PFSK-1 (cell line): ENCODE measurements around the gene AMIGO3.

Experiments used
- FOXP2 ChIP-seq: optimal IDR thresholded peaks from 2 replicates; pipeline ENCODE3; 2011; ENCODE audit warnings: borderline replicate concordance, control low read depth, inconsistent platforms; ENCODE audit not compliant: insufficient read depth; ENCODE audit errors: extremely low read length, extremely low read depth
- POLR2AphosphoS5 ChIP-seq: IDR thresholded peaks from 2 replicates; pipeline ENCODE4 v1.6.1; 2012; ENCODE audit warnings: low read depth, mild to moderate bottlenecking, control low read depth, low read length, moderate library complexity
- SIN3A ChIP-seq: IDR thresholded peaks from 2 replicates; pipeline ENCODE4 v1.6.1; 2012; ENCODE audit warnings: mild to moderate bottlenecking, low read length, moderate library complexity, borderline replicate concordance; ENCODE audit not compliant: insufficient read depth
- TAF1 ChIP-seq: IDR thresholded peaks from 2 replicates; pipeline ENCODE4 v1.6.1; 2012; ENCODE audit warnings: low read length, control low read depth, borderline replicate concordance; ENCODE audit not compliant: insufficient read depth
- TF ChIP-seq, protein P1 (sequence below), 2 experiments: IDR thresholded peaks; 2 replicates each; pipeline versions ENCODE4 v1.6.1 to v1.8.0; 2011 to 2012; ENCODE audit warnings: low read depth in 2 of 2, low read length in 2 of 2, control low read depth in 1 of 2, inconsistent platforms in 1 of 2, mild to moderate bottlenecking in 1 of 2, moderate library complexity in 1 of 2; ENCODE audit not compliant: insufficient read depth in 1 of 2

AMIGO3 gene

DNA sequence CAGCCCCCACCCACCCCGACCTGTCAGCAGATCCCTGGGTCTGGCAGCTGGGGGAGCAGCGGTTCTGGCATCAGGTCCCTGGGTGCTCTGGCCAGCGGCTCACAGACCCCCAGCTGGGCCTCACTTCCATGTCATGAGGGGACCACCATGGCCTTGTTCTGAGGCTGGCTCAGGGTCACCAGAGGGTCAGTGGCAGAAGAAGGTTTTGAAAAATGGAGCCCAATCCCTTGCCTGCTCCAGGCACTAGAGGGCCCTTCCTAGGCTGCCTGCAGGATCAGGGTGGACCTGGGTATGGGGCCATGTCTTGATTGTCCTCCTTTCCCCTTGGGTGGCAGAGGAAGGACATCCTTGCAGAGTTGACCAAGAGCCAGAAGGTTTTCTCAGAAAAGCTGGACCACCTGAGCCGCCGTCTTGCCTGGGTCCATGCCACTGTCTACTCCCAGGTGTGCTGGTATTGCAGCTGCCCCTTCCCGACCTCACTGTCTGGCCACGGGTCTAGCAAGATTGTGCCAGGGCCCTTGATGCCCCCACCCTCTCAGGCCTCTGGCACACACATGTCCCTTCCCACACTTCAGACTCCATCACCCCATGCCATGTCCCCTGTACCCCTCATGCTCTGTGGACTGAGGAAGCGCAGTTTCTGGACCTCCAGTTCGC is 12.9 kb downstream of the AMIGO3 start:
- TF ChIP-seq TAF1 (no peak), POLR2AphosphoS5 (no peak), SIN3A (no peak), FOXP2 (no peak)
- TF ChIP-seq, protein P1, sequence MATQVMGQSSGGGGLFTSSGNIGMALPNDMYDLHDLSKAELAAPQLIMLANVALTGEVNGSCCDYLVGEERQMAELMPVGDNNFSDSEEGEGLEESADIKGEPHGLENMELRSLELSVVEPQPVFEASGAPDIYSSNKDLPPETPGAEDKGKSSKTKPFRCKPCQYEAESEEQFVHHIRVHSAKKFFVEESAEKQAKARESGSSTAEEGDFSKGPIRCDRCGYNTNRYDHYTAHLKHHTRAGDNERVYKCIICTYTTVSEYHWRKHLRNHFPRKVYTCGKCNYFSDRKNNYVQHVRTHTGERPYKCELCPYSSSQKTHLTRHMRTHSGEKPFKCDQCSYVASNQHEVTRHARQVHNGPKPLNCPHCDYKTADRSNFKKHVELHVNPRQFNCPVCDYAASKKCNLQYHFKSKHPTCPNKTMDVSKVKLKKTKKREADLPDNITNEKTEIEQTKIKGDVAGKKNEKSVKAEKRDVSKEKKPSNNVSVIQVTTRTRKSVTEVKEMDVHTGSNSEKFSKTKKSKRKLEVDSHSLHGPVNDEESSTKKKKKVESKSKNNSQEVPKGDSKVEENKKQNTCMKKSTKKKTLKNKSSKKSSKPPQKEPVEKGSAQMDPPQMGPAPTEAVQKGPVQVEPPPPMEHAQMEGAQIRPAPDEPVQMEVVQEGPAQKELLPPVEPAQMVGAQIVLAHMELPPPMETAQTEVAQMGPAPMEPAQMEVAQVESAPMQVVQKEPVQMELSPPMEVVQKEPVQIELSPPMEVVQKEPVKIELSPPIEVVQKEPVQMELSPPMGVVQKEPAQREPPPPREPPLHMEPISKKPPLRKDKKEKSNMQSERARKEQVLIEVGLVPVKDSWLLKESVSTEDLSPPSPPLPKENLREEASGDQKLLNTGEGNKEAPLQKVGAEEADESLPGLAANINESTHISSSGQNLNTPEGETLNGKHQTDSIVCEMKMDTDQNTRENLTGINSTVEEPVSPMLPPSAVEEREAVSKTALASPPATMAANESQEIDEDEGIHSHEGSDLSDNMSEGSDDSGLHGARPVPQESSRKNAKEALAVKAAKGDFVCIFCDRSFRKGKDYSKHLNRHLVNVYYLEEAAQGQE (IDR thresholded peaks at IDR 0.05; ENCODE audit: insufficient read depth in 1 of 2, low read depth in 2 of 2, low read length in 2 of 2) = no peak

DNA sequence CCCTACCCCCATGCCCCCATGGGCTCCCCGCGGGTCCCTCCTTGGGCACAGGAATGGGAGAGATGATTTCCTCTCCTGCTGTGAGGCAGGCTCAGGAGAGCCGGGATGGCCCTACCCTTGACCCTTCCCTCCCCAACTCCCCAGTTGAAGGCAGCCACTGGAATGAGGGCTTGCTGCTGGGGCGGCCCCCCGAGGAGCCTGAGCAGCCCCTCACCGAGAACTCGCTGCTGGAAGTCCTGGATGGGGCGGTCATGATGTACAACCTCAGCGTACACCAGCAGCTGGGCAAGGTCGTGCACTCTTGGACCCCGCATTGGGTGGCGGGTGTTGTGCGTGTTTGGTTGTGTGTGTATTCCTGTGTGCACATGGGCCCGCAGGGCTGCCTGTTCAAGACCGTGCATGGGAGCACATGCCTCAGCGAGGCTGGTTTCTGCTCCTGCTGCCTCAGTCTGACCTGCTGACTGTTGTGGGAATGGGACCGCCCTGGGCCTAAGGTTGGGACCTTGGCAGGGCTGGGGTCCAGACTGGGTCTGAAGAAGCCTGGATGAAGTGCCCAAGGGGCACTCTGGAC is 14.0 kb downstream of the AMIGO3 start:
- TF ChIP-seq POLR2AphosphoS5 = no peak
- TF ChIP-seq, protein P1 (IDR thresholded peaks at IDR 0.05; ENCODE audit: insufficient read depth in 1 of 2, low read depth in 2 of 2, low read length in 2 of 2) = no peak
- TF ChIP-seq SIN3A = no peak
- no peak for TF ChIP-seq FOXP2

DNA sequence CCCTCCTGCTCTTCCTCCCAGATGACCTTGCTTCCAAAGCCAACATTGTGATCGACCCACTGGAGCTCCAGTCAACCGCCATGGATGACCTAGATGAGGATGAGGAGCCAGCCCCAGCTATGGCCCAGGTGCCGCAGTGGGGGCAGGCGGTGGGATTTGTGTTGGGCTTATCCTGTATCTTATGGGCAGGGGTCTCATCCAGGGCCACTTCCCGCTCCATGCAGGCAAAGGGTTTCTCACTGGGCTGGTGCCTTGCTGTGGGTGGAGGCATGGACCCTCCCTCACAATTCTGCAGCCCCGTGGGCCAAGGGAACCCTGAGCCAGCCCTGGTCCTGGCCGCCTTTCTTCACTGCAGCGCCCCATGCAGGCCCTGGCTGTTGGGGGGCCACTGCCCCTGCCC is 14.9 kb downstream of the AMIGO3 start:
- TF ChIP-seq POLR2AphosphoS5 (no peak), FOXP2 (no peak), SIN3A (no peak), TAF1 (no peak)
- TF ChIP-seq, protein P1 (IDR thresholded peaks at IDR 0.05; ENCODE audit: insufficient read depth in 1 of 2, low read depth in 2 of 2, low read length in 2 of 2) = no peak

DNA sequence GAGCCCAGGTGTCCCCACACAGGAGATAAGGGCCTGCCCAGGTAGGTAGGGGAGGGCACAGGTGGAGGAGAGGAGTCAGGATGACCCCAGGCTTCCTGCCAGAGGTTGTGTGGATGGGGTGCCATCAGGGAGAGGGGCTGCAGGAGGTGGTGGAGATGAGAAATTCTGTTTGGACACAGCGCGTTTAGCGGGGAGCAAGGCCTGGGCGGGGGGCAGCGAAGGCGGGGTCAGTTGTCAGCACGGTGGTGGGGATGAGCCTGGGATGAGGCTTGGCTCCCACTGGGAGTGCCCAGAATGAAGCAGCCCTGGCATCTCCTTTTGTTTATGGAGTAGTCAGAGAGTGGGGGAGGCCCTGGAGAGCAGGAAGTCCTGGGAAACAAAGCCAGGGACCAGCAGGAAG is 15.5 kb downstream of the AMIGO3 start:
- TF ChIP-seq FOXP2 (no peak), SIN3A (no peak), TAF1 (no peak), POLR2AphosphoS5 (no peak)
- TF ChIP-seq, protein P1 (IDR thresholded peaks at IDR 0.05; ENCODE audit: insufficient read depth in 1 of 2, low read depth in 2 of 2, low read length in 2 of 2) = no peak

DNA sequence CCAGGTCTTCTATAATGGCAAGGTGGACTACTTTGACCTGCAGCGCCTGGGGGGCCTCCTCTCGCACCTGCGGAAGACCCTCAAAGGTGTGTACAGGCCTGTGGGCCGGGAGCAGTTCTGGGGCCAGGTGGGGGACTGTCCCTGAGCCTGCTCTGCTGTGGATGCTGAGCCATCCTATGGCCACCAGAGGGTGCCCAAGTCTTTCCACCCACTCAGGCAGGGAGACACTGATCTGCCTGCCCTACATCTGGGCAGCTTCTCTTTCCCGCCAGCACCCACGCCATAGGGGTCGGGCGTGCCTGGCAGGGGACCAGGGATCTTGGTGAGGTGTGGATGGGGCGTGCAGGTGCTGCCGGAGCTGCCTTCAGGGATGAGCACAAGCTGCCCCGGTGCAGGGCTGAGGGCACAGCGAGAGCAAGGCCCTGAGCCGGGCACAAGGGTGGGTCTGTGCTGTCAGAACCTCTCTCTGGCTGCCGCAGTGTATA is 16.0 kb downstream of the AMIGO3 start:
- no peak for TF ChIP-seq POLR2AphosphoS5
- TF ChIP-seq TAF1 = no peak
- peak; percentile 37 for TF ChIP-seq FOXP2
